NB4 (cell line): Measurements from ENCODE around the gene VAV3.

Experiments
- DNase-seq: peaks from one replicate; pipeline ENCODE4 v3.0.0; 2010; ENCODE audit warnings: low read depth
- H3K4me3 ChIP-seq: one replicate; pipeline ENCODE4 v1.5.1; 2011; ENCODE audit warnings: mild to moderate bottlenecking, low read depth, low read length, moderate library complexity
- MYC ChIP-seq: IDR thresholded peaks from 2 replicates; pipeline ENCODE4 v1.6.1; 2011; ENCODE audit warnings: low read depth, low read length
- POLR2A ChIP-seq: IDR thresholded peaks from 2 replicates; pipeline ENCODE4 v1.6.1; 2011; ENCODE audit warnings: mild to moderate bottlenecking; ENCODE audit not compliant: insufficient read length; ENCODE audit errors: extremely low read depth
- TF ChIP-seq, protein P1 (sequence below): IDR thresholded peaks from one replicate; pipeline ENCODE4 v1.5.1; 2012; ENCODE audit warnings: low read depth, low read length
- TF ChIP-seq, protein P2 (sequence below): IDR thresholded peaks from 2 replicates; pipeline ENCODE4 v1.6.1; 2011; ENCODE audit warnings: low read depth, low read length

Gene VAV3

DNA sequence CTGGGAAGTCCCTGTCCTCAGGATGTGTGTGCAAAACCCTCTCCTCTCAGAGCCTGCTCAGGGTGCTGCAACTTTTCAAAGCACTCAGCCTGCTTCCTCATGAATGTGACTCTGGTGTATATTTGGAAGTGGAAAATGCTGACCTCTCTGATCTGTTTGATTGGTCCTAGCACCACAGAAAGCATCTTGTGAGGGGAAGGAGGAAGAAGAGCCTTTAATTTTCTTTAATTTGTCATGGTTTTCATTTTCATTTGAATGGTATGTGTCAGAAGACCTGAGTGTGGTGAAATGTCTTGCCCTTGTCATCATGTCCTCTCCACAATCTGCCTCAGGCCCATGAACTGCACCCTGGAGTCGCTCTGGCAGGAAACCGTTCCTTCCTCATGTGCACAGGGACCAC lies 440.7 kb downstream of the VAV3 start:
- H3K4me3 ChIP-seq: no peak overlapping the region
- no peak for TF ChIP-seq POLR2A
- no peak for TF ChIP-seq MYC
- TF ChIP-seq, protein P1, sequence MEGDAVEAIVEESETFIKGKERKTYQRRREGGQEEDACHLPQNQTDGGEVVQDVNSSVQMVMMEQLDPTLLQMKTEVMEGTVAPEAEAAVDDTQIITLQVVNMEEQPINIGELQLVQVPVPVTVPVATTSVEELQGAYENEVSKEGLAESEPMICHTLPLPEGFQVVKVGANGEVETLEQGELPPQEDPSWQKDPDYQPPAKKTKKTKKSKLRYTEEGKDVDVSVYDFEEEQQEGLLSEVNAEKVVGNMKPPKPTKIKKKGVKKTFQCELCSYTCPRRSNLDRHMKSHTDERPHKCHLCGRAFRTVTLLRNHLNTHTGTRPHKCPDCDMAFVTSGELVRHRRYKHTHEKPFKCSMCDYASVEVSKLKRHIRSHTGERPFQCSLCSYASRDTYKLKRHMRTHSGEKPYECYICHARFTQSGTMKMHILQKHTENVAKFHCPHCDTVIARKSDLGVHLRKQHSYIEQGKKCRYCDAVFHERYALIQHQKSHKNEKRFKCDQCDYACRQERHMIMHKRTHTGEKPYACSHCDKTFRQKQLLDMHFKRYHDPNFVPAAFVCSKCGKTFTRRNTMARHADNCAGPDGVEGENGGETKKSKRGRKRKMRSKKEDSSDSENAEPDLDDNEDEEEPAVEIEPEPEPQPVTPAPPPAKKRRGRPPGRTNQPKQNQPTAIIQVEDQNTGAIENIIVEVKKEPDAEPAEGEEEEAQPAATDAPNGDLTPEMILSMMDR: no peak
- TF ChIP-seq, protein P2, sequence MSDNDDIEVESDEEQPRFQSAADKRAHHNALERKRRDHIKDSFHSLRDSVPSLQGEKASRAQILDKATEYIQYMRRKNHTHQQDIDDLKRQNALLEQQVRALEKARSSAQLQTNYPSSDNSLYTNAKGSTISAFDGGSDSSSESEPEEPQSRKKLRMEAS: no peak
- no peak for DNase-seq

DNA sequence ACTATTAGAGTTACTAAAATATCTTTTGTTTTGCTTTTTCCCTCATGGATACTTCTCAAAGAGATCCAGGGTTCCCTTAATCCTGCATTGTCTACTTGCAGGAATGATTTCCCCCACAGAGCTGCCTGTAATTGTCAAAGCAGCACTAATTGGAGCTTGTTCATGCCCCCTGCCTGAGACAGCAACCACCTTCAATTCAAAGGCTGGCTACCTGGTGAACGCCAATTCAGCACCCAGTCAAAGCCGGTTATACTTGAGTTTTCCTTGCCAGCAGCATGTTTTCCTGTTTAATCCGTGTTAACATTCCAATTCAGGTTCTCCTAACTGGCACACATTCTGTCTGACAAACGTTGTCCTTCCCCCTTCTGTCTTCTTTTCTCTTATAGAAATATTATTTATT lies 441.2 kb downstream of the VAV3 start:
- H3K4me3 ChIP-seq: no peak overlapping the region

DNA sequence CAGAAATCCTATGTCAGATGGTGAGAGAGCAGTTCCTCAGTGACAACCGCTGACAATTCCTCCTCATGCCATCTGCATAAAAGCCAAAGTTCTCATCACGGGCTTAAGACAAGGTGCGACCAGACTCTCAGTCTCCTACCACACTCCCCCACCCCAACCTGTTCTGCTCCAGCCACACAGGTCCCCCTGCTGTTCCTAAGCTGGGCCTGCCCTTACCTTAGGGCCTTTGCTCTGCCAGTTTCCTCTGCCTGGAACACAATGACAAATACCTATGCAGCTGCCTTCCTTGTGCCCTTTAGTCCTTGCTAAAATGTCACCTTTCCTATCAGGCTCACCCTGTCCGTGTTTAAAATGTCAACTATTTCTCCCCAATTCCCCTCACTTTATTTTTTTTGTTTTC lies 441.9 kb downstream of the VAV3 start:
- no peak for DNase-seq
- H3K4me3 ChIP-seq: no peak overlapping the region
- no peak for TF ChIP-seq POLR2A
- TF ChIP-seq, protein P1: no peak
- TF ChIP-seq MYC: no peak
- TF ChIP-seq, protein P2: no peak

More for the DNA sequence above, 441.2 kb downstream of the VAV3 start:
- DNase-seq: no peak
- TF ChIP-seq MYC (no peak), POLR2A (no peak)
- TF ChIP-seq, protein P2: no peak
- TF ChIP-seq, protein P1: no peak
